K562 (cell line): ENCODE results near the gene ZNF740. TPM values are rescaled to one million over a fixed set of nuclear protein-coding genes. Genes with fewer than 3 reads are reported as not detected.
A peak's percentile ranks its signal among the peaks of the same experiment; 100 is the strongest.

Experiments
- ATF4 ChIP-seq: fragments of 450-650 bp; formaldehyde crosslinking; IDR thresholded peaks from 2 replicates; pipeline ENCODE4 v1.4.0; 2022; ENCODE audit warnings: mild to moderate bottlenecking, moderate library complexity
- CTBP1 ChIP-seq: fragments of 450-650 bp; IDR thresholded peaks from 2 replicates; pipeline ENCODE4 v1.6.1; 2016; ENCODE audit warnings: borderline replicate concordance
- CTCFL ChIP-seq: IDR thresholded peaks from 2 replicates; pipeline ENCODE4 v1.6.1; 2011; ENCODE audit warnings: borderline replicate concordance, low read depth, mild to moderate bottlenecking, moderate library complexity, low read length; ENCODE audit not compliant: insufficient read depth, poor library complexity, severe bottlenecking
- DPF2 ChIP-seq: fragments of 450-650 bp; IDR thresholded peaks from 2 replicates; pipeline ENCODE4 v1.6.1; 2016
- E2F4 ChIP-seq: sonication (generic); formaldehyde crosslinking; IDR thresholded peaks from 2 replicates; pipeline ENCODE4 v1.8.0; 2022; ENCODE audit warnings: mild to moderate bottlenecking, low read depth, missing genetic modification reagents
- HNRNPK ChIP-seq: fragments of 200-400 bp; formaldehyde crosslinking; IDR thresholded peaks from one replicate; pipeline ENCODE4 v1.6.1; 2018; ENCODE audit warnings: mild to moderate bottlenecking, low read depth, low read length; ENCODE audit not compliant: poor library complexity, severe bottlenecking
- KLF13 ChIP-seq: fragments of 450-650 bp; IDR thresholded peaks from 2 replicates; pipeline ENCODE4 v1.6.1; 2016; ENCODE audit warnings: missing genetic modification characterization, low read depth, mild to moderate bottlenecking, missing compliant biosample characterization, moderate library complexity, borderline replicate concordance
- MCM7 ChIP-seq, 2 experiments: fragments of 450-650 bp; IDR thresholded peaks; 2 replicates each; pipeline ENCODE4 v1.6.1; 2016 to 2018
- NCOA1 ChIP-seq: fragments of 450-650 bp; IDR thresholded peaks from 2 replicates; pipeline ENCODE4 v1.6.1; 2016; ENCODE audit warnings: low read depth
- SMC3 ChIP-seq: conservative IDR thresholded peaks from 2 replicates; pipeline ENCODE4 v1.6.1; 2011; ENCODE audit warnings: low read depth, low read length, improper control_type of control experiment; ENCODE audit not compliant: insufficient read depth
- TARDBP ChIP-seq: fragments of 450-650 bp; IDR thresholded peaks from 2 replicates; pipeline ENCODE4 v1.6.1; 2016
- TOE1 ChIP-seq, 2 experiments: fragments of 450-650 bp in 1 of 2; sonication (generic) in 1 of 2; formaldehyde crosslinking in 1 of 2; IDR thresholded peaks; 2 replicates each; pipeline versions ENCODE4 v1.7.1 to v1.8.0; 2016 to 2022; ENCODE audit warnings: borderline replicate concordance in 2 of 2, mild to moderate bottlenecking in 2 of 2, antibody characterized with exemption in 1 of 2, inconsistent platforms in 1 of 2, low read depth in 1 of 2, missing genetic modification reagents in 1 of 2, moderate library complexity in 1 of 2
- ZBTB33 ChIP-seq: sonication (generic); formaldehyde crosslinking; IDR thresholded peaks from 2 replicates; pipeline ENCODE4 v1.8.1; 2023; ENCODE audit warnings: mild to moderate bottlenecking, missing genetic modification reagents
- ZBTB7A ChIP-seq: IDR thresholded peaks from 2 replicates; pipeline ENCODE4 v1.6.1; 2011; ENCODE audit warnings: low read depth, mild to moderate bottlenecking, low read length, moderate library complexity, borderline replicate concordance; ENCODE audit not compliant: control insufficient read depth
- ZNF263 ChIP-seq: sonication (generic); formaldehyde crosslinking; IDR thresholded peaks from 2 replicates; pipeline ENCODE4 v1.8.0; 2022; ENCODE audit warnings: mild to moderate bottlenecking, missing genetic modification reagents, borderline replicate concordance
- ZNF77 ChIP-seq: fragments of 250-450 bp; sonication (Bioruptor Pico); IDR thresholded peaks from 2 replicates; pipeline ENCODE4 v1.5.0; 2020
- polyA plus RNA-seq, 8 experiments: library from polyadenylated mRNA; depleted of rRNA in 4 of 8; stranded (reverse) in 5 of 8; unstranded in 3 of 8; fragments of >200 nt; fragmentation: Nextera tagmentation in 2 of 8; fragmentation: Illumina TruSeq in 1 of 8; extraction: Ambion mirVana in 2 of 8; extraction: Trizol in 1 of 8; gene quantifications; 2 replicates each; pipeline versions ENCODE4 v1.2.1 to v1.2.3, GENCODE V29; 2011 to 2014; ENCODE audit warnings: inconsistent platforms in 1 of 8, missing spikeins in 1 of 8
- total RNA-seq, 7 experiments: library from RNA; depleted of rRNA in 6 of 7; stranded (reverse); fragments of >200 nt in 6 of 7; fragmentation: Illumina TruSeq in 2 of 7; extraction: Trizol in 2 of 7; gene quantifications; 2 replicates each; pipeline versions ENCODE4 v1.2.1 to v1.2.3, GENCODE V29; 2011 to 2021; ENCODE audit warnings: low replicate concordance in 1 of 7

Gene ZNF740
- total and polyA plus RNA-seq, 9 of the 15 experiments (the other 6 are each of a cell fraction or from before 2014, with no cell fraction given), result 0.57 to 46.4 (median 18.6) TPM

- TF ChIP-seq TOE1 (IDR thresholded peaks at IDR 0.05; ENCODE audit: borderline replicate concordance) (0 out of 2 replicates have a peak, but pooled peaks have one; percentile 25), TOE1 (CRISPR knock-in tag; IDR thresholded peaks at IDR 0.05; ENCODE audit: borderline replicate concordance, low read depth) (no peak), ZBTB33 (CRISPR knock-in tag) (0 out of 2 replicates have a peak, but pooled peaks have one; percentile 38), TARDBP (no peak), ZNF263 (CRISPR knock-in tag) (no peak), HNRNPK (no peak), DPF2 (0 out of 2 replicates have a peak, but pooled peaks have one; percentile 26), MCM7 (IDR thresholded peaks at IDR 0.05) (no peak), E2F4 (CRISPR knock-in tag) (no peak), KLF13 (tag) (no peak), CTBP1 (0 out of 2 replicates have a peak, but pooled peaks have one; percentile 24), SMC3 (peak; percentile 56), ZNF77 (no peak), ATF4 (CRISPR knock-in tag) (no peak), NCOA1 (no peak), ZBTB7A (peak; percentile 21; the same call in 1 of the 2 replicates), CTCFL (peak; percentile 51)
Measured at GRCh38 chr12:53190108-53190729, 9.7 kb downstream of the ZNF740 start (continued).
